ENCODE measurements around the gene FHIP1A. TPM values are rescaled to one million over a fixed set of nuclear protein-coding genes. Genes with fewer than 3 reads are reported as not detected.

FHIP1A gene
- total and polyA plus RNA-seq, 2 of the 13 experiments (the other 11 are each of a cell fraction or from before 2014, with no cell fraction given): 4.1 to 6.2 TPM

DNA sequence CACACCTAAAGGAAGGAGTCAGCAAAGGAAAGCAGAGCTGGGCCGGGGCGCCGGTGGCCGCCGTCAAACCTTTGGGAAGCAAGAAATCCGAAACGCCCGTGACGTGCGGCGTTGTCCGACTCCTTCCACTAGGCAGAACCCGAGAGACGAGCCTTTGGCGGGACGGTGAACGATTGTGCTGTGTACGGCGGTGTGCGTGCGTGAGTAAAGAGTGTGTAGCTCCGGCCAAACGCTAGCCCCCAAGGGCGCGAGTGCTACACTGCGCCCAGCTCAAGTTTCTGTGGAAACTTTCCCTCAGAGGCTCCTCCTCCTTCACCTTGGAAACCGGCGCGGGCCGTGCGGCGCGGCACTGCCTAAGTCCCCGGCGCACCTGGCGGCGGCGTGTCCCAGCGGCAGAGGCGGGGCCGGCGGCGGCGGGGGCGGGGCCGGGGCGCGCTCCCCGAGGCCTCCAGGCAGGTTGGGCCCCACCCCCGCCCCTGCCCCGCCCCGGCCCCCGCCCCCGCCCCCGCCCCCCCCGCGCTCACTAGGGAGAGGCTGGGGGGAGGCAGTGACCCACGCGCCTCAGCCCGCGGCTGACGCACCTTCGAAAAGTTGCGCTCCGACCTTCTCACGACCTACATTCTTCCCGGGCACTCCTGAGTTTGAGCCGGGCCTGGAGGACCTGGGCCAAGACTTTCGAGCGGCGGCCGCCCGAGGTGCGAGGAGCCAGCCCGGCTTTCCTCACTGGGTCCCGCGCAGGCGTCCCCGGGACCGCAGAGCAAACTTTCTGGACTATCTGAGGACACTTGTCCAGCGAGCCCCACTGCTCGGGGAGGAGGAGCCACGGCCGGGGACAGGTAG is at the start of gene FHIP1A (continued):
- TF ChIP-seq ZNF34 (CRISPR knock-in tag; IDR thresholded peaks at IDR 0.05; ENCODE audit: borderline replicate concordance) (no peak), ZXDC (CRISPR knock-in tag; IDR thresholded peaks at IDR 0.05) (no peak), PHB2 (IDR thresholded peaks at IDR 0.05; ENCODE audit: partially characterized antibody) (no peak), NFKBIZ (CRISPR knock-in tag; IDR thresholded peaks at IDR 0.05) (no peak), ZNF720 (CRISPR knock-in tag; IDR thresholded peaks at IDR 0.05) (no peak), ZSCAN21 (CRISPR knock-in tag; IDR thresholded peaks at IDR 0.05; ENCODE audit: borderline replicate concordance) (no peak), USF2 (IDR thresholded peaks at IDR 0.05; ENCODE audit: low read depth, low read length) (no peak), USF2 (CRISPR knock-in tag; IDR thresholded peaks at IDR 0.05; ENCODE audit: borderline replicate concordance) (no peak), BHLHE40 (IDR thresholded peaks at IDR 0.05; ENCODE audit: low read length) (no peak), ZNF138 (CRISPR knock-in tag; IDR thresholded peaks at IDR 0.05; ENCODE audit: low read depth) (no peak), NFRKB (IDR thresholded peaks at IDR 0.05) (no peak), TCF12 (IDR thresholded peaks at IDR 0.05) (no peak), TCF12 (CRISPR knock-in tag; IDR thresholded peaks at IDR 0.05) (no peak), MAFK (conservative IDR thresholded peaks at IDR 0.05 in 1 of 2, IDR thresholded peaks at IDR 0.05 in 1 of 2; ENCODE audit: low read length in 2 of 2) (no peak), FOSL2 (CRISPR knock-in tag; IDR thresholded peaks at IDR 0.05) (no peak), HBP1 (CRISPR knock-in tag; IDR thresholded peaks at IDR 0.05; ENCODE audit: low read depth) (no peak), SCMH1 (CRISPR knock-in tag; IDR thresholded peaks at IDR 0.05; ENCODE audit: borderline replicate concordance) (no peak), SPEN (CRISPR knock-in tag; IDR thresholded peaks at IDR 0.05; ENCODE audit: low read depth) (no peak)
- TF ChIP-seq, protein P1, sequence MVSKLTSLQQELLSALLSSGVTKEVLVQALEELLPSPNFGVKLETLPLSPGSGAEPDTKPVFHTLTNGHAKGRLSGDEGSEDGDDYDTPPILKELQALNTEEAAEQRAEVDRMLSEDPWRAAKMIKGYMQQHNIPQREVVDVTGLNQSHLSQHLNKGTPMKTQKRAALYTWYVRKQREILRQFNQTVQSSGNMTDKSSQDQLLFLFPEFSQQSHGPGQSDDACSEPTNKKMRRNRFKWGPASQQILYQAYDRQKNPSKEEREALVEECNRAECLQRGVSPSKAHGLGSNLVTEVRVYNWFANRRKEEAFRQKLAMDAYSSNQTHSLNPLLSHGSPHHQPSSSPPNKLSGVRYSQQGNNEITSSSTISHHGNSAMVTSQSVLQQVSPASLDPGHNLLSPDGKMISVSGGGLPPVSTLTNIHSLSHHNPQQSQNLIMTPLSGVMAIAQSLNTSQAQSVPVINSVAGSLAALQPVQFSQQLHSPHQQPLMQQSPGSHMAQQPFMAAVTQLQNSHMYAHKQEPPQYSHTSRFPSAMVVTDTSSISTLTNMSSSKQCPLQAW (CRISPR knock-in tag; IDR thresholded peaks at IDR 0.05): no peak; the same call in 1 of the 2 replicates
- TF ChIP-seq, protein P2, sequence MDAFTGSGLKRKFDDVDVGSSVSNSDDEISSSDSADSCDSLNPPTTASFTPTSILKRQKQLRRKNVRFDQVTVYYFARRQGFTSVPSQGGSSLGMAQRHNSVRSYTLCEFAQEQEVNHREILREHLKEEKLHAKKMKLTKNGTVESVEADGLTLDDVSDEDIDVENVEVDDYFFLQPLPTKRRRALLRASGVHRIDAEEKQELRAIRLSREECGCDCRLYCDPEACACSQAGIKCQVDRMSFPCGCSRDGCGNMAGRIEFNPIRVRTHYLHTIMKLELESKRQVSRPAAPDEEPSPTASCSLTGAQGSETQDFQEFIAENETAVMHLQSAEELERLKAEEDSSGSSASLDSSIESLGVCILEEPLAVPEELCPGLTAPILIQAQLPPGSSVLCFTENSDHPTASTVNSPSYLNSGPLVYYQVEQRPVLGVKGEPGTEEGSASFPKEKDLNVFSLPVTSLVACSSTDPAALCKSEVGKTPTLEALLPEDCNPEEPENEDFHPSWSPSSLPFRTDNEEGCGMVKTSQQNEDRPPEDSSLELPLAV (CRISPR knock-in tag; conservative IDR thresholded peaks at IDR 0.05; ENCODE audit: low read depth): no peak

Data from HepG2 (cell line).